HCT116 (cell line): ENCODE measurements around the gene EPHA8. TPM values are rescaled to one million over a fixed set of nuclear protein-coding genes. Genes with fewer than 3 reads are reported as not detected.

Experiments used
- ATAC-seq: fragments of 200-7000 bp; cut with Tn5 transposase; 2 replicates; pipeline ENCODE4 v1.9.1; 2020; ENCODE audit warnings: mild to moderate bottlenecking, moderate library complexity
- BruUV-seq: library from RNA; stranded (reverse); fragments of 400-500 nt; replicated peaks from 2 replicates; lab custom pipeline; 2021; lab: Mats Ljungman, UMichigan
- CTCF ChIA-PET: fragments of 300-600 bp; sonication (Branson Sonifier 250); formaldehyde crosslinking; loops from one replicate; lab custom pipeline; 2021; ENCODE audit warnings: antibody characterized with exemption; lab: Charles Lee
- POLR2A ChIA-PET: fragments of 300-600, 350-600 bp; sonication (Branson Sonifier 250); formaldehyde crosslinking; loops from one replicate; lab custom pipeline; 2021; ENCODE audit warnings: antibody characterized with exemption; lab: Charles Lee
- RAD21 ChIA-PET, 2 experiments: fragments of 300-600 bp; sonication (Branson Sonifier 250); formaldehyde crosslinking; loops; one replicate each; lab custom pipeline; 2023; ENCODE audit warnings: low total read pairs in 2 of 2; ENCODE audit not compliant: uncharacterized antibody in 2 of 2, unreplicated experiment in 2 of 2, low non-redundant PET in 1 of 2; lab: Charles Lee
- DNase-seq: peaks from one replicate; pipeline ENCODE4 v3.0.0-alpha.2; 2010; ENCODE audit warnings: low read depth, low spot score
- H2AFZ ChIP-seq: fragments of 200-600 bp; shearing (Covaris generic), sonication (generic); 2 replicates; pipeline ENCODE4 v1.6.1; 2017; ENCODE audit warnings: low read depth, mixed run types, mixed read lengths, antibody characterized with exemption, low read length; ENCODE audit not compliant: poor library complexity, severe bottlenecking
- H3K27ac ChIP-seq: 2 replicates; pipeline ENCODE4 v1.5.1; 2012; ENCODE audit warnings: low read depth, low read length
- H3K27me3 ChIP-seq: fragments of 200-600 bp; sonication (generic); 2 replicates; pipeline ENCODE4 v1.6.1; 2016; ENCODE audit warnings: mixed run types, low read length, mixed read lengths; ENCODE audit not compliant: insufficient read depth
- H3K36me3 ChIP-seq, 2 experiments: fragments of 200-500 bp in 1 of 2; fragments of 200-600 bp in 1 of 2; sonication (Bioruptor generic) in 1 of 2; sonication (generic) in 1 of 2; 2 replicates each; pipeline versions ENCODE4 v1.5.1 to v1.6.1; 2014 to 2016; ENCODE audit warnings: low read length in 2 of 2, inconsistent platforms in 1 of 2, mixed read lengths in 1 of 2, mixed run types in 1 of 2; ENCODE audit not compliant: insufficient read depth in 2 of 2, control insufficient read depth in 1 of 2
- H3K4me1 ChIP-seq, 2 experiments: fragments of 200-600 bp in 1 of 2; sonication (generic) in 1 of 2; 2 replicates each; pipeline versions ENCODE4 v1.5.1 to v1.6.1; 2012 to 2017; ENCODE audit warnings: low read length in 2 of 2, inconsistent platforms in 1 of 2, mild to moderate bottlenecking in 1 of 2, mixed read lengths in 1 of 2, mixed run types in 1 of 2, moderate library complexity in 1 of 2; ENCODE audit not compliant: insufficient read depth in 2 of 2, control insufficient read depth in 1 of 2
- H3K4me2 ChIP-seq: fragments of 200-600 bp; sonication (generic); 2 replicates; pipeline ENCODE4 v1.6.1; 2017; ENCODE audit warnings: mixed run types, low read length, mixed read lengths
- H3K4me3 ChIP-seq, 2 experiments: fragments of 200-600 bp in 1 of 2; sonication (generic) in 1 of 2; replicated peaks in 1 of 2; 2 replicates each; pipeline ENCODE4 v1.5.1; 2011 to 2016; ENCODE audit warnings: low read length in 2 of 2, control low read depth in 1 of 2, low read depth in 1 of 2, mild to moderate bottlenecking in 1 of 2, mixed read lengths in 1 of 2, mixed run types in 1 of 2
- H3K79me2 ChIP-seq: fragments of 200-600 bp; sonication (generic); 2 replicates; pipeline ENCODE4 v1.6.1; 2017; ENCODE audit warnings: mild to moderate bottlenecking, mixed run types, low read length, moderate library complexity, mixed read lengths; ENCODE audit not compliant: insufficient read depth
- H3K9ac ChIP-seq: fragments of 200-600 bp; sonication (generic); 2 replicates; pipeline ENCODE4 v1.6.1; 2016; ENCODE audit warnings: low read length, mixed read lengths
- H3K9me2 ChIP-seq: fragments of 200-600 bp; sonication (generic), shearing (Covaris generic); 2 replicates; pipeline ENCODE4 v1.6.1; 2017; ENCODE audit warnings: mixed run types, mild to moderate bottlenecking, moderate library complexity; ENCODE audit not compliant: insufficient read depth
- H3K9me3 ChIP-seq, 2 experiments: fragments of 200-500 bp in 1 of 2; fragments of 200-600 bp in 1 of 2; sonication (Bioruptor generic) in 1 of 2; sonication (generic) in 1 of 2; 2 replicates each; pipeline ENCODE4 v1.6.1; 2014 to 2017; ENCODE audit warnings: low read length in 2 of 2, mixed read lengths in 2 of 2, inconsistent platforms in 1 of 2, low read depth in 1 of 2, mild to moderate bottlenecking in 1 of 2, mixed run types in 1 of 2, moderate library complexity in 1 of 2; ENCODE audit not compliant: control insufficient read depth in 1 of 2, insufficient read depth in 1 of 2
- H4K20me1 ChIP-seq: fragments of 200-600 bp; sonication (generic), shearing (Covaris generic); 2 replicates; pipeline ENCODE4 v1.6.1; 2017; ENCODE audit warnings: mixed run types, mild to moderate bottlenecking, moderate library complexity; ENCODE audit not compliant: insufficient read depth
- CTCF ChIP-seq, 3 experiments: fragments of 200-600 bp in 1 of 3; sonication (generic) in 1 of 3; IDR thresholded peaks in 2 of 3; conservative IDR thresholded peaks in 1 of 3; 2 replicates each; pipeline ENCODE4 v1.5.1; 2012 to 2017; ENCODE audit warnings: low read depth in 2 of 3, low read length in 2 of 3, antibody characterized with exemption in 1 of 3, borderline replicate concordance in 1 of 3, control low read depth in 1 of 3, mild to moderate bottlenecking in 1 of 3, mixed read lengths in 1 of 3, mixed run types in 1 of 3, moderate library complexity in 1 of 3; ENCODE audit not compliant: insufficient read depth in 1 of 3
- EGR1 ChIP-seq: IDR thresholded peaks from 2 replicates; pipeline ENCODE4 v1.6.1; 2012; ENCODE audit warnings: low read depth
- EZH2 ChIP-seq: fragments of 200-600 bp; sonication (generic); IDR thresholded peaks from 2 replicates; pipeline ENCODE4 v1.6.1; 2017; ENCODE audit warnings: antibody characterized with exemption, mixed run types
- EZH2phosphoT487 ChIP-seq: fragments of 200-600 bp; IDR thresholded peaks from 2 replicates; pipeline ENCODE4 v1.6.1; 2018; ENCODE audit warnings: antibody characterized with exemption, borderline replicate concordance
- FOSL1 ChIP-seq: IDR thresholded peaks from 2 replicates; pipeline ENCODE4 v1.6.1; 2012; ENCODE audit warnings: low read depth
- JUND ChIP-seq: IDR thresholded peaks from 2 replicates; pipeline ENCODE4 v1.6.1; 2012
- RAD21 ChIP-seq: IDR thresholded peaks from 2 replicates; pipeline ENCODE4 v1.6.1; 2012; ENCODE audit warnings: low read depth, mild to moderate bottlenecking
- SIN3A ChIP-seq: IDR thresholded peaks from 2 replicates; pipeline ENCODE4 v1.6.1; 2012; ENCODE audit warnings: low read depth
- SRF ChIP-seq: IDR thresholded peaks from 2 replicates; pipeline ENCODE4 v1.6.1; 2012; ENCODE audit warnings: low read depth
- TCF7L2 ChIP-seq: IDR thresholded peaks from 2 replicates; pipeline ENCODE4 v1.7.0; 2011; ENCODE audit warnings: borderline replicate concordance, inconsistent platforms; ENCODE audit not compliant: insufficient read depth, insufficient read length; ENCODE audit errors: extremely low read depth
- ZNF274 ChIP-seq: fragments of 200-500 bp; sonication (Bioruptor generic); IDR thresholded peaks from 2 replicates; pipeline ENCODE4 v1.6.1; 2014; ENCODE audit warnings: mild to moderate bottlenecking, low read depth, low read length, inconsistent platforms
- intact Hi-C: fragments of 100-400 bp; cut with micrococcal nuclease; formaldehyde crosslinking; loops from 2 replicates; pipeline ENCODE4 v1.10.0; 2022
- total RNA-seq: library from RNA; stranded (reverse); gene quantifications from one replicate; pipeline ENCODE4 v1.2.1, GENCODE V29; 2021; ENCODE audit not compliant: unreplicated experiment

The EPHA8 gene
- total RNA-seq, 1 experiment from 2014 or later, result 0.30 TPM

GRCh38 chr1:22643381-22643780 lies 80.1 kb downstream of the EPHA8 start, which contains the start of gene C1QC:
Gene C1QC, plus strand, starts transcription at chr1:22643633. Its CDS starts 391 bp downstream, at chr1:22644024.
- no TSS peak for BruUV-seq
- Histone ChIP-seq H4K20me1 (no peaks in the 10 kb centered on the region), H3K4me2 (no peak within 1 kb of the TSS), H3K9me2 (no peaks in the 10 kb centered on the region), H3K9me3 (no peaks in the 10 kb centered on the region), H3K4me3 (no peak within 1 kb of the TSS), H2AFZ (no peak within 1 kb of the TSS), H3K9ac (no peak within 1 kb of the TSS), H3K27me3 (no peaks in the 10 kb centered on the region), H3K4me1 (no peaks in the 10 kb centered on the region), H3K36me3 (no peaks in the 10 kb centered on the region), H3K27ac (no peak within 1 kb of the TSS), H3K79me2 (no peaks in the 10 kb centered on the region)
- ChIA-PET CTCF (interaction anchor here (4.7 kb wide), 1 partner anchor 223 kb away, joined by 48 read pairs; no protein-coding TSS in a partner anchor), RAD21 (interaction anchor here in 1 of 2 experiments (0.7 kb wide), 1 partner anchor 222 kb away, joined by 3 read pairs; no protein-coding TSS in a partner anchor), POLR2A (no interaction called here)
- intact Hi-C loops, result loop anchor here (2.0 to 5.0 kb wide), 2 partner anchors 115 to 511 kb away; no protein-coding TSS in a partner anchor
- TF ChIP-seq EZH2phosphoT487 (no peak), SIN3A (no peak), EZH2 (no peak), ZNF274 (no peak), FOSL1 (no peak), EGR1 (no peak), TCF7L2 (no peak), RAD21 (no peak), CTCF (IDR thresholded peaks at IDR 0.05 in 2 of 3, conservative IDR thresholded peaks at IDR 0.05 in 1 of 3; ENCODE audit: borderline replicate concordance in 1 of 3, insufficient read depth in 1 of 3, low read depth in 2 of 3, low read length in 2 of 3) (no peak), JUND (no peak), SRF (no peak)
- ATAC-seq (no peak), DNase-seq (no peak)
